Neural crest cell (in vitro differentiated cells): ENCODE results near the gene IGF2R. TPM values are rescaled to one million over a fixed set of nuclear protein-coding genes. Genes with fewer than 3 reads are reported as not detected.
"Not testable (repeated sequence)": the region's sequence is repeated elsewhere in the genome, so short reads cannot be mapped to it uniquely, and the experiment has no call there.

Experiments
- DNase-seq: peaks from one replicate; pipeline ENCODE4 v3.0.0; 2021; ENCODE audit warnings: low read depth, mixed read lengths, low spot score
- H3K27ac Mint-ChIP-seq: one replicate; pipeline ENCODE4 v1.8.0; 2021; ENCODE audit warnings: mild to moderate bottlenecking, mixed read lengths; ENCODE audit not compliant: unreplicated experiment
- H3K27me3 Mint-ChIP-seq: 2 replicates; pipeline ENCODE4 v1.8.0; 2021; ENCODE audit warnings: low read depth, mild to moderate bottlenecking, mixed read lengths
- H3K36me3 Mint-ChIP-seq: 2 replicates; pipeline ENCODE4 v1.8.0; 2021; ENCODE audit warnings: low read depth, mild to moderate bottlenecking, mixed read lengths
- H3K4me1 Mint-ChIP-seq: 2 replicates; pipeline ENCODE4 v1.8.0; 2021; ENCODE audit warnings: mixed read lengths
- H3K4me3 Mint-ChIP-seq: one replicate; pipeline ENCODE4 v1.8.0; 2021; ENCODE audit warnings: mild to moderate bottlenecking, mixed read lengths
- H3K9me3 Mint-ChIP-seq: 2 replicates; pipeline ENCODE4 v1.8.0; 2021; ENCODE audit warnings: mixed read lengths
- total RNA-seq: library from RNA; stranded (reverse); gene quantifications from 2 replicates; pipeline ENCODE4 v1.2.1, GENCODE V29; 2021
- TF ChIP-seq, protein P1 (sequence below): fragments of 200-600 bp; sonication (generic); conservative IDR thresholded peaks from 2 replicates; pipeline ENCODE4 v1.5.0; 2021; ENCODE audit warnings: antibody characterized with exemption, mild to moderate bottlenecking

The IGF2R gene
- total RNA-seq, 1 donor from 2014 or later: 97.3 TPM

DNA sequence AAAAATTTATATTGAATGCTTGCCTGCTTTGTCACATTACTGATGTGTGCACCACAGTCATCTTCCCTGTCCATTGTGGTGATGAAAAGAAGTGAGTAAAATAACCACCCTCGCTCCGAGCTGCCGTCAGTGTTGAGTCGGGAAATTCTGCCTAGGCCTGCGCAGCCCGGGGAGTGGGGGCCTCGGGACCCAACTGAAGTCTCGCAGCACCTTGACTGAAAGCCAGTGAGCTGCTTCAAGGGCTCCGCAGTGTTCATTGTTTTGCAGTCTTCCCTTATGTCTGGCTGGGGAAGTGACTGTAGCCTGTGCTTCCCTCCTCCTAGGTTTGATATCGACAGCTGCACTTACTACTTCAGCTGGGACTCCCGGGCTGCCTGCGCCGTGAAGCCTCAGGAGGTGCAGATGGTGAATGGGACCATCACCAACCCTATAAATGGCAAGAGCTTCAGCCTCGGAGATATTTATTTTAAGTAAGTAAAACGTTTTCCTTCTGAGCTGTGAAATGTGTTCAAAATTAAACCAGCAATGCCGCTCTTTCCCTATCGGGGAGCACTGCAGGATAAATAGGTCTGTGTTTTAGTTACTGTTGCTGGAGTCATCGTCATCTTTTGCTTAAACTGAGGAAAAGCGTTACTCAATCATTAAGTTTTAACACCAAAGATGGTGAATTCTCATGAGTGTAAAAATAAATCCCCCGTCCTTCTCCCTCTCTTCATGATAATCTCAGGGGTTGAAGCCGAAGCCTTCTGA is 120.1 kb downstream of the IGF2R start:
- no peak overlapping the region for H3K4me3 Mint-ChIP-seq
- H3K27me3 Mint-ChIP-seq: no peaks in the 10 kb centered on the region
- H3K27ac Mint-ChIP-seq: no peak overlapping the region
- H3K9me3 Mint-ChIP-seq: no peaks in the 10 kb centered on the region
- DNase-seq: no peak
- TF ChIP-seq, protein P1, sequence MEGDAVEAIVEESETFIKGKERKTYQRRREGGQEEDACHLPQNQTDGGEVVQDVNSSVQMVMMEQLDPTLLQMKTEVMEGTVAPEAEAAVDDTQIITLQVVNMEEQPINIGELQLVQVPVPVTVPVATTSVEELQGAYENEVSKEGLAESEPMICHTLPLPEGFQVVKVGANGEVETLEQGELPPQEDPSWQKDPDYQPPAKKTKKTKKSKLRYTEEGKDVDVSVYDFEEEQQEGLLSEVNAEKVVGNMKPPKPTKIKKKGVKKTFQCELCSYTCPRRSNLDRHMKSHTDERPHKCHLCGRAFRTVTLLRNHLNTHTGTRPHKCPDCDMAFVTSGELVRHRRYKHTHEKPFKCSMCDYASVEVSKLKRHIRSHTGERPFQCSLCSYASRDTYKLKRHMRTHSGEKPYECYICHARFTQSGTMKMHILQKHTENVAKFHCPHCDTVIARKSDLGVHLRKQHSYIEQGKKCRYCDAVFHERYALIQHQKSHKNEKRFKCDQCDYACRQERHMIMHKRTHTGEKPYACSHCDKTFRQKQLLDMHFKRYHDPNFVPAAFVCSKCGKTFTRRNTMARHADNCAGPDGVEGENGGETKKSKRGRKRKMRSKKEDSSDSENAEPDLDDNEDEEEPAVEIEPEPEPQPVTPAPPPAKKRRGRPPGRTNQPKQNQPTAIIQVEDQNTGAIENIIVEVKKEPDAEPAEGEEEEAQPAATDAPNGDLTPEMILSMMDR: no peak
- peaks cover 19% of the 10 kb centered on the region for H3K36me3 Mint-ChIP-seq
- no peaks in the 10 kb centered on the region for H3K4me1 Mint-ChIP-seq

DNA sequence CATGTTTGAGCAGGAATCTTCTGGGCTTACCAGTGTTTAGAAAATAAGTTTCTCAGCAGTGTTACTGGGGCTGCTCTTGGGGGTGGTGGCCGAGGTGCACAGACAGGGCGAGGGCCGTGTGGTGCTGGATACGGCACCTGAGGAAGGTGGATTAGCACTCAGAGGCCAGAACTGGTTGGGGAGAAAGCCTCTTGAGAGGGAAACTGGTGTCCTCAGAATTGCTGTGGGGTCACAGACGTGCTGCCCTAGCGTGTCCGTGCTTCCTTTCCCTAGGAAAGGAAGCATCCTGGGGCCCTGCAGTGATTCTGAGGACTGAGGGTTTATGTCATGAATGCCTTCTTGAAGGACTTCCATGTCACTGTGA is 120.6 kb downstream of the IGF2R start:
- no peak overlapping the region for H3K27ac Mint-ChIP-seq

DNA sequence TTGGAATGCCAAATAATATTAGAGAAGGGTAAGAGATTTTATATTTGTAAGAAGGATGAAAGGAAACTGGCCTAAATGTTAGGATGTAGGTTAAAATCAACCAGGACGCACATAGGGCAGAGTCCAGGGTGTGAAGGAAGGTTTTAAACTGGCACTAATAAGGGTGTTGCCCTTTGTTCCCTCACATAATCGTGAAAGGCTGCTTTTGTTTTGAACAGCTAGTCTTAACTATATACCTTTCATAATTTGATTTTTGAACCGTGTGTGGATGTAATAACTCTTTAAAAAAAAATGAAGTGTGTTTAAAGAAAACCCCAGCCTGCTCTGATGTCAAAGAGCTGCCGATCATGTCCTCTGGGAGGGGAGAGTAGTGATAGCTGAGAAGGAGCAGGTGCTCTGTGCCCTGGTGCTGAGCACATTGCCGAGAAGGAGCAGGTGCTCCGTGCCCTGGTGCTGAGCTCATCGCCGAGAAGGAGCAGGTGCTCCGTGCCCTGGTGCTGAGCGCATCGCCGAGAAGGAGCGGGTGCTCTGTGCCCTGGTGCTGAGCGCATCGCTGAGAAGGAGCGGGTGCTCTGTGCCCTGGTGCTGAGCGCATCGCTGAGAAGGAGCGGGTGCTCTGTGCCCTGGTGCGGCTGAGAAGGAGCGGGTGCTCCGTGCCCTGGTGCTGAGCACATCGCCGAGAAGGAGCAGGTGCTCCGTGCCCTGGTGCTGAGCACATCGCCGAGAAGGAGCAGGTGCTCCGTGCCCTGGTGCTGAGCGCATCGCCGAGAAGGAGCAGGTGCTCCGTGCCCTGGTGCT is 121.8 kb downstream of the IGF2R start:
- H3K27me3 Mint-ChIP-seq, H3K4me1 Mint-ChIP-seq, H3K4me3 Mint-ChIP-seq, H3K27ac Mint-ChIP-seq, H3K9me3 Mint-ChIP-seq, DNase-seq: not testable (repeated sequence)
- H3K36me3 Mint-ChIP-seq: peaks cover 16% of the 10 kb centered on the region

More for the DNA sequence above, 120.6 kb downstream of the IGF2R start:
- H3K27me3 Mint-ChIP-seq: no peaks in the 10 kb centered on the region
- TF ChIP-seq, protein P1: no peak
- no peaks in the 10 kb centered on the region for H3K9me3 Mint-ChIP-seq
- no peak overlapping the region for H3K4me3 Mint-ChIP-seq
- no peaks in the 10 kb centered on the region for H3K4me1 Mint-ChIP-seq
- H3K36me3 Mint-ChIP-seq: peaks cover 20% of the 10 kb centered on the region
- DNase-seq: no peak

DNA sequence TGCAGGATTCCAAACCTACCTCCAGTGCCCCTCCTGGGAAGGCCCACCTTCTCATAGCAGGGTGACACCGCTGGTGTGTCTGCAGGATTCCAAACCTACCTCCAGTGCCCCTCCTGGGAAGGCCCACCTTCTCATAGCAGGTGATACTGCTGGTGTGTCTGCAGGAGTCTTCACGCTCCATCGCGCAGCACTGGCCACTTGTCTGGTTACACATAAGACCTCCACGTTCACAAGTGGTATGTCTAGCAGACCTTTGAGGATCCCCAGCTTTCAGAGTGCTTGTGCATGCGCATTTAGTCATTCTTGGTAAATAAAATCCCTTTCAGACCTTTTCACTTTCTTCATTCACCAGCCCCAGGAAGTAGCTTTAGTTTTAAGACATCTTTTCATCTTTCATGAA is 123.3 kb downstream of the IGF2R start:
- H3K4me3 Mint-ChIP-seq, H3K4me1 Mint-ChIP-seq, H3K9me3 Mint-ChIP-seq, H3K27me3 Mint-ChIP-seq, H3K27ac Mint-ChIP-seq, DNase-seq: not testable (repeated sequence)
- peaks cover 16% of the 10 kb centered on the region for H3K36me3 Mint-ChIP-seq

DNA sequence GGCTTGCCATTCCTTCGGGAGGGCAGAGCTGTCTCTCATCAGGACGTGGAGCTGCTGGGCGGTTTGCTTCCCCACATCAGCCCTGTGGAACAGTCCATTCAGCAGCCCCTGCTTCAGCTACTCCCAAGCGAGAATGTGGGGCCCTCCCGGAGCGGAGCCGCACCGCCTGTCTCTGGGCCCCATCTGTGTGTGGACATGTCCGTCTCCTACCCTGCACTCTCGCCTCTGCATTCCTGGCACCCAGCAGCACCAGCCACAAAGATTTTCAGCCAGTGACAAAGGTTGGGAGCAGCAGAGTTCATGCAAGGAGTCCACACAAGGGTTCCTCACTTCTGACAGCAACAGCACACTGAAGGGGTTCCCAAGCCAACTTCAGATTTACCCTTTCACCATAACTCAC is 123.7 kb downstream of the IGF2R start:
- peaks cover 16% of the 10 kb centered on the region for H3K36me3 Mint-ChIP-seq
- no peaks in the 10 kb centered on the region for H3K27me3 Mint-ChIP-seq
- peak overlapping the region; percentile 35 for H3K27ac Mint-ChIP-seq
- no peaks in the 10 kb centered on the region for H3K9me3 Mint-ChIP-seq
- TF ChIP-seq, protein P1: no peak
- DNase-seq: no peak
- no peak overlapping the region for H3K4me3 Mint-ChIP-seq
- no peaks in the 10 kb centered on the region for H3K4me1 Mint-ChIP-seq

DNA sequence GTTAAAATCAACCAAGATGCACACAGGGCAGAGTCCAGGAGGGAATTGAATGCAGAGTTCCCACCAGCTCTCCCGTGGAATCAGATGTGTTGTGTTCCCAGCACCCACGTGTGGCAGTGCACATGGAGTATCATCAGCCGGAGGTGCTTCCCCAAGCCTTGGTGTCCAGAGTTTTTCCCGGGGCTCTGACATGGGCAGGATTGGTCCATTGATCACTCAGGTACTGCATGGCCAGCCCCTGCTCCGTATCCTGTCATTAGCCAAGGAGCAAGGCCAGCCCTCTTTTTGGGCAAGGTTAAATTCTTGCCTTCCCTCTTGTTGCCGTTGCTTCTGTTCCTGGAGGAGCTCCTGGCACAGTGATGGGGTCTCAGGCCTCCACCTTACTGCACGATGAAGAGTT is 124.2 kb downstream of the IGF2R start:
- DNase-seq: no peak
- H3K27me3 Mint-ChIP-seq: no peaks in the 10 kb centered on the region
- no peak overlapping the region for H3K4me3 Mint-ChIP-seq
- TF ChIP-seq, protein P1: no peak
- H3K4me1 Mint-ChIP-seq: no peaks in the 10 kb centered on the region
- H3K36me3 Mint-ChIP-seq: peaks cover 16% of the 10 kb centered on the region
- H3K27ac Mint-ChIP-seq: no peak overlapping the region
- no peaks in the 10 kb centered on the region for H3K9me3 Mint-ChIP-seq
